Kidney tubule cell (primary cell): Measurements from ENCODE around the gene PAQR5.
"Not testable (repeated sequence)": the region's sequence is repeated elsewhere in the genome, so short reads cannot be mapped to it uniquely, and the experiment has no call there.

Experiments used
- DNase-seq: peaks from one replicate; pipeline ENCODE4 v3.0.0-alpha.2; 2018; ENCODE audit warnings: low spot score

The PAQR5 gene

GRCh38 chr15:69293741-69294615 lies 4.7 kb upstream of the PAQR5 start:
- DNase-seq = no peak

- DNase-seq = no peak
These were observed 2.1 kb upstream of the PAQR5 start for GRCh38 chr15:69296606-69297005.

- DNase-seq = no peak
These were observed 914 bp upstream of the PAQR5 start for GRCh38 chr15:69297642-69298353.

DNA sequence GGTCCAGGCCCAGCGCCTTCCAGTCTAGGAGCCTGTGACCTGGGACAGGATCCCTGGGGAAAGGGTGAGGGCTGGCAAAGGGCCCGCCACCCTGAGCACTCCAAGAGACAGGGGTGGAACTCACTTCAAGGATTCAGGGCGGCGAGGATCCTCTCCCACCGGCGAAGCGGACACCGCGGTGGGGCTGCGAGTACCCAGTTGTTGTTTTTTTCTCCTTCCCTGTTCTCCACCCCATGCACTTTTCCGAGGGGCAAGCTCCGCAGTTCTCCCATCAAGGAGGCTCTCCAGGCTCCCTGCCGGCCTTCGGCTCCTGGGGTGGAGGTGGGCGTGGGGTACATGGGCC lies 387 bp upstream of the PAQR5 start:
- no peak for DNase-seq

- DNase-seq = no peak
These were observed 757 bp downstream of the PAQR5 start for GRCh38 chr15:69299451-69299886.

DNA sequence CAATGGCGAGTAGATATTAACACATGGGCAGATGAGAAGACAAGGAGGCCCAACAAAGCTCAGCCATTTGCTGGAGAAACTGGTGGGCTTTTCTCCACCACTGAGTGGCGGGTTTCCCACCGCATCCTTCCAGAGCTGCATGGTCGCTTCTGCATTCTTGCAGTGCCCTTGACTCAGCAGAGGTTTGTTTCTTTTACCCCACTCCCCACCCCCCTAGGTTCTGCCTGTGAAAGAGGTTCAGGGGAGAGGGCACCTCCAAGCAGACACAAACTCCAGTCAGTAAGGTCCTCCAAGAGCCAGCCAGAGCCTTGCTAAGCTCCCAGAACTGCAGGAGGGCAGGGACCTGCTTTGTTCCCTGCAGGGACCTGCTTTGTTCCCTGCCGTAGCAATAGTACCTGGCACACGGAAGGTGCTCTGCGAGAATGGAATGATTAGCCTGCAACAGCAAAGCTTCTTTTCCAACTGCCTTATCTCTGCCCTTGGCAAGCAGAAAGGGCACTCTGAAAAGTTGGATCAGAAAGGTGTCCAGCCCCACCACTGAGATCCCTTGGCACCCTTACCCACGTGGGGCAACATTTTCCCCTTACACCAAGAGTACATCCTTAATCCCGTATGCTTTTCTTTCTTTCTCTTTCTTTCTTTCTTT lies 1.4 kb downstream of the PAQR5 start:
- DNase-seq = peak; percentile 49

- not testable (repeated sequence) for DNase-seq
These were observed 2.4 kb downstream of the PAQR5 start for GRCh38 chr15:69301101-69301500.

DNA sequence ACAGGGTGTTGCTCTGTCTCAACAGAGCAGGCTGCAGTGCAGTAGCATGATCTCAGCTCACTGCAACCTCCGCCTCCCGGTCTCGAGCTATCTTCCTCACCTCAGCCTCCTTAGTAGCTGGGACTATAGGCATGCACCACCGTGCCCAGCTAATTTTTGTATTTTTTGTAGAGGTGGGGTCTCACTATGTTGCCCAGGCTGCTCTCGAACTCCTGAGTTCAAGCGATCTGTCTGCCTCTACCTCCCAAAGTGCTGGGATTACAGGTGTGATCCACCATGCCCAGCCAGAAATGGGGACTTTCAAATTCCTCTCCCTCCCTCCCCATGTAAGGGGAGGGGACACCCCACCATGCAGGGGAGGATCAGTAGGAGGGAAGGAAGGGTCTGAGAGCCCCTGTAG lies 3.4 kb downstream of the PAQR5 start:
- not testable (repeated sequence) for DNase-seq

DNA sequence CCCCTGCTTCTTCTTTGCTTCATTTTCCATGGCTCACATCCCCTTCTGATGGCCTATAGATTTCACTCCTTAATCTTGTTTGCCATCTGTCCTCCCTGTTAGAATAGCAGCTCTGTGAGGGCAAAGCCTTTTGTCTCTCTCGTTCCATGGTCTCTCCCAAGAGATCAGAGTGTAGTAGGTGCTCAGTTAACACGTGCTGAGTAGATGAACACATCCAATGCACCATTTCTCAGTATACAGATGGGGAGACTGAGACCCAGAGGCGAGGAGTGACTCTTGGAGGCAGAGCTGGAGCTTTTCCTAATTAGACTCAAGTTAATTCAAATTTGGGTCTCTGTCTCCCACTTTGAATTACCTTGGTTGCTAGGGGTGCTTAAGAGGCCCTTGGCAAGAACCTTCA lies 4.2 kb downstream of the PAQR5 start:
- DNase-seq = no peak

DNA sequence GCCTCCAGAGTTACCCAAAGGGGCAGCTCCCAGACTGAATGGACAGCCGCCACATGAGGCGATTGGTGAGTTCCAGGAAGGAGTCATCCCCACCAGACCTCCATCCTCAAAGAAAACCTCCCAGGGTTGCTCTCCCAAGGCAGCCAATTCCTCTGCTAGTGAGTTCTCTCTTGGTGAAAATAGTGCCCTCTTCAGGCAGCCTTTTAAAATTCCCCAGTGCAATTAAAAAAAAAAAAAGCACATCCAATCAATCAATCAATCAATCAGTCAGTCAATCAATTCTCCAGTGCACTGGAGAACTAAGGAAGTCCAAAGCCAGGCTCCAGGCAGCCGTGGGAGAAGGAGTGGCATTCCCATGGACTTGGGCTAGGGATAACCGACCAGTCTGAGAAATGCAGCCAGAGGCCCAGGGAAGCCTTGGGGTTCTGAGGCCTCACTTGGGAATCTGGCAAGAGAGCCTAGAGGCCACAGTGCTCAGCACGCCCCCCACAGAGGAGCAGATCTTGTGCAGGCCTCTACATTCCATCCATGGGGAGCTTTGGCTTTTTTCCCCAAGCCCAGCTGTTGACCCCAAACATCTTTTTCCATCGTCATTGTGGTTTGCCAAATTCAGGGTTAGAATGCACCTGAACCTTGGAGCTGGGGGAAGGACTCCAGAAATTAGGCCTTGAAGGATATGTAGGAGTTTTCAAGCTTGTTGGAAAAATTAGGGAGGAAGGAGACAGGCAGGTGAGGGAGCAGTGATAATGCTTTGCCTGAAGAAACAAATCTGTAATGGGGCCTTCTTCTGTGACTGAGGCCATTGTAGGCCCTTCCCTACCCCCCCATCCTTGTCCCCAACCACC lies 4.8 kb downstream of the PAQR5 start:
- no peak for DNase-seq

DNA sequence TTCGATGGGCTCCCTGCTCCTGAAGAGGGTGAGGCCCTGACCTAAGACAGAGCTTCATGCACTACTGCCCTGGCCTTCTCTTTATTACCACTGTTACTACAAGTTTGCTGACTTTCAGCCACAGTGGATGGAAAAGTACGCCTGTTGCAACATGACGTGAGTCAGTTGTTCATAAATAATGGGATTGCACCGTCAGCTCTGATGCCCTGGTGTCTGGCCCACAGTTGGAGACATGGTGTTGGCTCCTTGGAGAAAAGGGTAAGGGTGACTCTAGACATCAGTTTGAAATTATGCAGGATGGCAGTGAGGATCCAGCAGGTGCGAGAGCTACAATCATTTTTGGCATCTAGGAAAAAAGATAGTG lies 5.5 kb downstream of the PAQR5 start:
- DNase-seq = peak; percentile 95

GRCh38 chr15:69305204-69305931 lies 6.7 kb downstream of the PAQR5 start:
- peak; percentile 98 for DNase-seq

DNA sequence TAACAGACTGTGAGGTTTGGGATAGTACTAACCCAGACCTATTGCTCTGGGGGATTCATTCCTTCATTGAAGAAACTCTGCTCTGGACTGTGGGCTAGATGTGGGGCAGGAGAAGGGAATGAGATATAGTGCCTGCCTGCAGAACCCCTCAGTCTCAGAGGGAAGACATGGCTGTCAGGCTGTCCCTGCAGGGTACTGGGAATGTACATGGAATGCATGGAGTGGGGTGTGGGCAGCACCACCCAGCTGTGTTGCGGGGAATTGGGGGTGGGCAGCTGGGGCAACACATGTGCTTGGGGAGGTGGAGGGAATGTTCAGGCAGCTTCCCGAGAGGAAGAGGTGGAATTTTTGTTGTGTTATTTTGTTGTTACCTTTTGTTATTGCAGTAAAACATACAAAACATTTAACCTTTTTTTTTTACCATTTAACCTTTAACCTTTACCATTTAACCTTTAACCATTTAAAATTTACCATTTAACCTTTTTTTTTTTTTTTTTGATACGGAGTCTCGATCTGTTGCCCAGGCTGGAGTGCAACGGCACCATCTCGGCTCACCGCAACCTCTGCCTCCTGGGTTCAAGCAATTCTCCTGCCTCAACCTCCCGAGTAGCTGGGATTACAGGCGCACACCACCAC lies 7.3 kb downstream of the PAQR5 start:
- DNase-seq = no peak

GRCh38 chr15:69307939-69308338 lies 9.2 kb downstream of the PAQR5 start:
- no peak for DNase-seq

DNA sequence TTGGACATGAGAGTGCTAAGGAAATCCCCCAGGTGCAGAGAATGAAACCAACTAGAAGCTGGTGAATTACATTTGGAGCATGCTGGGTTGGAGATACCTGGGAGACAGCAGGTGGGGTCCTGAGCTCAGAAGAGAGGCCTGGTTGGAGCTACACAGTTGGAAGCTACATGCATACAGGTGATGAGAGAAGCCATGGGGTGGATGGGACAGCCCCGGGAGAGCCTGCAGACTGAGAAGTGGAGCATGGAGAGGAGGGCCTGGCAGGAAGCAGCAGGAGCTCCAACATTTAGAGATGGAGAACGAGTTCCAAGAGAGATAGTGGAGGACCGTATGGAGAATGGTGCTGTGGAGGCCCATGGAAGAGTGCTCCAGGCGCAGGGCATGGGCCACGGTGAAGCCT lies 10.2 kb downstream of the PAQR5 start:
- DNase-seq = no peak

DNA sequence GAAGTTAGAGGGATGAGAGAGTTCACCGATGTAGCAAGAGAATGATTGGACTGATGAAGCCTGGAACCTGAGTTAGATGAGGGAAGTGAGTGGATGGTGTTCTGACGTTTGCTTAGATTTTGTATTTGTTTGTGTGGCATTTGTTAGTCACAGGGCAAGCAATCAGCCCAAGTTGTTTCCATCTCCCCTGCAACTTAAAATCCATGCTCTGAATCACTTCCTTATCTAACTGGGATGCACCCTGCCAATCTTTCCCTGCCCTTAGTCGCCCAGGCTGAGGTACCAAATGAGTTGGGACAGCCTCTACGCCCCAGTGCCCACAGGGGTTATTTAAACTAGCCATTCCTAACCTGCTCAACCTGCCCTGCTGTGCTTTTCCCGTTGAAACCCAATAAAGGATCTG lies 12.6 kb downstream of the PAQR5 start:
- peak; percentile 80 for DNase-seq

DNA sequence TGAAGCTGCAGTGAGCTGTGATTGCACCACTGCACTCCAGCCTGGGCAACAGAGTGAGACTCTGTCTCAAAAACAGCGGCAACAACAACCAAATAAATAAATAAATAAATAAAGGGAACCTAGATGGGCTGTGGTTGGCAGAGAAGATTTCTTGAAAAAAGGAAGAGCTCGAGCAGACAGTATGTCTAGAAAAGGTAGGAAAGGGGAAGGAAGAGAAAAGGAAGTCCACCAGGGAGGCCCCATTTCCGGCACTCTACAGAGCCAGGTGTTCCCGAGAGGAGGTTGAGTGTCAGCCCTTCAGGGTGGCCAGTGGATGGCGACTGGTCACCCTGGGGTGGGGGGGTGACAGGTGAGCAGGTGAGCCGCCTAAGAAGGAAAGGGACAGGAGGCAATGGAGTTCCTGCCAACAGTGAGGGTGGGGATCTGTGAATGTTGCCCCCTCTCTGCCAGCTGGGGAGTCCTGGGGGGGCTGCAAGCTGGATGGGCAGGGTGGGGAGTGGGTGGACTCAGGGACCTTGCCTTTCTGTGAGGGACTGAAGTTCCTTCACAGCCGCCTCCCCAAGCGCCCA lies 14.8 kb downstream of the PAQR5 start:
- no peak for DNase-seq

GRCh38 chr15:69314131-69314530 lies 15.4 kb downstream of the PAQR5 start:
- no peak for DNase-seq

GRCh38 chr15:69314736-69315135 lies 16.0 kb downstream of the PAQR5 start:
- no peak for DNase-seq

DNA sequence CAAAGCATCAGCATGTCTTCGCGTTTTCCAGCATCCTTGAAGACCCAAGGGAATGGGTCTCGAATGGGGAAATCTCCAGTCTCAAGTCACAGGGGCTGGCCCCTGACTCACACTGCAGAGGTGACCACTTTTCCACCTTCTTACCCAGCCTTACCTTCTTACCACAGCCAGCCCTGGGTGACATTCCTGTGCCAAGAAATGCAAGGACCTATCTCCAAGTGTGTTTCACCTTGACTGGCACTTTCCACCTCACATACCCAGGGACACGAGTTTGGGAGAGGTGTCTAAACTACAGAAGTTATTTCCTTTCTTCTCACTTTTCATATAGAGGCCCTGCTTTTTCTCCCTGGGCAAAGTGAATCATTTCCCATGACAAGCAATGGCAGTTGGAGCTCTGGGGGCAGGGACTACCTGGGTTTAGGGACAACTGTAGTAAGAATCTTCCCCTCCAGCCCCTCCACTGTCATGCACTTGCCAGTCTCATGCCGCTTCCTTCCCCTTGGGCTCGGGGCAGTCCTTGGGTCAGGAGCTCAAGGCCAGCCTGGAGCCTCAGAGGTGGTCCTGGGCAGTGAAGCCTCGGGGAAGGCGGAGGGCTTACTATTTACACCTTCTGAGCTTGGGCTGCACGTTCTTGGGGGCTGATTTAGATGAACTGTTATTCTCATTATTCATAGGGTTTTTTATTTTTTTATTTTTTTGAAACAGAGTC lies 16.8 kb downstream of the PAQR5 start:
- DNase-seq = peak; percentile 69
